HEK293T (cell line): ENCODE results near the gene SLC10A7.

ENCODE experiments used
- CTCF ChIA-PET: fragments of 350-600 bp; formaldehyde crosslinking; extraction: SDS; loops from one replicate; lab custom pipeline; 2021; ENCODE audit warnings: antibody characterized with exemption, inconsistent platforms; lab: Yijun Ruan, JAX
- POLR2A ChIA-PET: fragments of 350-600 bp; formaldehyde crosslinking; extraction: SDS; loops from one replicate; lab custom pipeline; 2020; ENCODE audit warnings: antibody characterized with exemption, inconsistent platforms; lab: Yijun Ruan, JAX
- DNase-seq: peaks from one replicate; pipeline ENCODE4 v3.0.0; 2012; ENCODE audit warnings: mixed read lengths; ENCODE audit errors: extremely low spot score
- ARNT ChIP-seq: fragments of 450-650 bp; IDR thresholded peaks from 2 replicates; pipeline ENCODE4 v1.6.1; 2017; ENCODE audit warnings: mild to moderate bottlenecking
- BHLHE40 ChIP-seq: fragments of 450-650 bp; IDR thresholded peaks from 2 replicates; pipeline ENCODE4 v1.6.1; 2016; ENCODE audit warnings: mild to moderate bottlenecking, moderate library complexity, borderline replicate concordance
- CTBP1 ChIP-seq: fragments of 450-650 bp; IDR thresholded peaks from 2 replicates; pipeline ENCODE4 v1.6.1; 2016; ENCODE audit warnings: borderline replicate concordance
- ELF4 ChIP-seq: fragments of 450-650 bp; IDR thresholded peaks from 2 replicates; pipeline ENCODE4 v1.6.1; 2017; ENCODE audit warnings: antibody characterized with exemption
- FOXA1 ChIP-seq: fragments of 450-650 bp; IDR thresholded peaks from 2 replicates; pipeline ENCODE4 v1.6.1; 2016; ENCODE audit warnings: mild to moderate bottlenecking
- FOXK2 ChIP-seq: fragments of 450-650 bp; IDR thresholded peaks from 2 replicates; pipeline ENCODE4 v1.6.1; 2016; ENCODE audit warnings: mild to moderate bottlenecking
- FOXM1 ChIP-seq: fragments of 450-650 bp; IDR thresholded peaks from 2 replicates; pipeline ENCODE4 v1.6.1; 2017; ENCODE audit warnings: mild to moderate bottlenecking, borderline replicate concordance
- HDGF ChIP-seq: fragments of 450-650 bp; IDR thresholded peaks from 2 replicates; pipeline ENCODE4 v1.6.1; 2017; ENCODE audit warnings: antibody characterized with exemption, borderline replicate concordance
- L3MBTL2 ChIP-seq: fragments of 450-650 bp; conservative IDR thresholded peaks from 2 replicates; pipeline ENCODE4 v1.6.1; 2016; ENCODE audit warnings: mild to moderate bottlenecking
- LEF1 ChIP-seq: fragments of 450-650 bp; IDR thresholded peaks from 2 replicates; pipeline ENCODE4 v1.6.1; 2017; ENCODE audit warnings: mild to moderate bottlenecking, borderline replicate concordance
- NFRKB ChIP-seq: fragments of 450-650 bp; IDR thresholded peaks from 2 replicates; pipeline ENCODE4 v1.6.1; 2016; ENCODE audit warnings: mild to moderate bottlenecking, moderate library complexity
- SP1 ChIP-seq: fragments of 450-650 bp; IDR thresholded peaks from 2 replicates; pipeline ENCODE4 v1.6.1; 2017
- SUZ12 ChIP-seq: fragments of 450-650 bp; IDR thresholded peaks from 2 replicates; pipeline ENCODE4 v1.6.1; 2016; ENCODE audit warnings: mild to moderate bottlenecking
- TARDBP ChIP-seq: fragments of 450-650 bp; IDR thresholded peaks from 2 replicates; pipeline ENCODE4 v1.6.1; 2016
- ZNF384 ChIP-seq: fragments of 450-650 bp; IDR thresholded peaks from 2 replicates; pipeline ENCODE4 v1.6.1; 2016
- TF ChIP-seq, protein P1 (sequence below): fragments of 450-650 bp; IDR thresholded peaks from 2 replicates; pipeline ENCODE4 v1.6.1; 2016

The SLC10A7 gene

GRCh38 chr4:146485968-146486367 is 35.8 kb downstream of the SLC10A7 start:
- ChIA-PET POLR2A (no interaction called here), CTCF (no interaction called here)
- TF ChIP-seq TARDBP (no peak), SP1 (no peak), BHLHE40 (no peak), L3MBTL2 (no peak), NFRKB (no peak), ZNF384 (no peak), HDGF (no peak), FOXM1 (no peak), FOXK2 (no peak), ARNT (no peak), CTBP1 (no peak), FOXA1 (no peak), LEF1 (no peak), SUZ12 (no peak), ELF4 (no peak)
- TF ChIP-seq, protein P1, sequence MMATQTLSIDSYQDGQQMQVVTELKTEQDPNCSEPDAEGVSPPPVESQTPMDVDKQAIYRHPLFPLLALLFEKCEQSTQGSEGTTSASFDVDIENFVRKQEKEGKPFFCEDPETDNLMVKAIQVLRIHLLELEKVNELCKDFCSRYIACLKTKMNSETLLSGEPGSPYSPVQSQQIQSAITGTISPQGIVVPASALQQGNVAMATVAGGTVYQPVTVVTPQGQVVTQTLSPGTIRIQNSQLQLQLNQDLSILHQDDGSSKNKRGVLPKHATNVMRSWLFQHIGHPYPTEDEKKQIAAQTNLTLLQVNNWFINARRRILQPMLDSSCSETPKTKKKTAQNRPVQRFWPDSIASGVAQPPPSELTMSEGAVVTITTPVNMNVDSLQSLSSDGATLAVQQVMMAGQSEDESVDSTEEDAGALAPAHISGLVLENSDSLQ, result no peak
- no peak for DNase-seq

GRCh38 chr4:146482788-146483187 is 39.0 kb downstream of the SLC10A7 start:
- no peak for DNase-seq
- CTCF ChIA-PET, result no interaction called here
- TF ChIP-seq ZNF384, result no peak
- TF ChIP-seq SUZ12, result no peak
- no peak for TF ChIP-seq NFRKB
- TF ChIP-seq ELF4, result no peak
- TF ChIP-seq LEF1, result no peak
- TF ChIP-seq HDGF, result no peak
- no peak for TF ChIP-seq BHLHE40
- TF ChIP-seq FOXK2, result no peak
- no peak for TF ChIP-seq FOXM1
- no peak for TF ChIP-seq TARDBP
- TF ChIP-seq SP1, result no peak
- TF ChIP-seq L3MBTL2, result no peak
- POLR2A ChIA-PET, result no interaction called here

DNA sequence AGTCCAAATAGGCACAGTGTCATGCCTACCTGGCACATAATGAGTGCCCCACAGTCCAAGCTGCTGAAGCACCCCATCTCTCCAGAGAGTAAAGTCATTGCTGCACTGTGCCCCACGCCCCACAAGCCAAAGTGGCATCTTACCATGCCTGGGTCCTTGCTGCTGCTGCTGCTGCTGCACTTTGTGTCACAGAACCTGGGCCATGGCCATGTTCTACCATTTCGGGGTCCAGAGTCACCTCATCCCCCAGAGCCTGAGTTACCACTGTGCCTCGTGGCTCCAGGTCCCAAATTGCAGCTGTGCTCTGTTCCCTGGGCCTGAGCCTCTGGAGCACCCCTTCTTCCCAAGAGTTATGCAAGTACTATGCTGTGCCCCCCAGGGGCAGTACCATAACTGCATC is 40.5 kb downstream of the SLC10A7 start:
- DNase-seq, result no peak
- TF ChIP-seq SP1, result no peak
- no peak for TF ChIP-seq ZNF384
- no peak for TF ChIP-seq BHLHE40
- TF ChIP-seq SUZ12, result no peak
- no peak for TF ChIP-seq FOXK2
- TF ChIP-seq L3MBTL2, result no peak
- TF ChIP-seq ELF4, result no peak
- no peak for TF ChIP-seq LEF1
- TF ChIP-seq, protein P1, result no peak
- no peak for TF ChIP-seq NFRKB
- no peak for TF ChIP-seq FOXA1
- TF ChIP-seq HDGF, result no peak
- TF ChIP-seq CTBP1, result no peak
- TF ChIP-seq FOXM1, result no peak
- no peak for TF ChIP-seq ARNT
- no peak for TF ChIP-seq TARDBP
- ChIA-PET POLR2A (no interaction called here), CTCF (no interaction called here)

DNA sequence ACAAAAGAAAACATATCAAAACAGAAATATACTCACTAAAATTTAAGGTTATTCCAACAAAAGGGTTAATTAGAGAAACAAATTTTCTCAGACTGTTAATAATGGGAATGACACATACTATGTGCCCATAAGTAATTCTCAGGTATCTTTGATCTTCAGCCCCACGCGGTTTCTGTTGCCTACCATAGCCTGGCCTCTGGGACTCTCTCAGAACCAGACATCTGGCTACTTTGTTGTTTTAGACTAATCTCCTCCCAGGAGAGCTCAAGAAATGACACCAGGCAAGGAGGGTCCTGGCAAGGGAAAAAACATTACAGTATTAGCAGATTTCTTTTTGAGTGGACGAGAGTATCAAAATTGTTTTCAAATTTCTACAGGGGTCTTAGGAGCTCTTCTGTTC is 43.7 kb downstream of the SLC10A7 start:
- CTCF ChIA-PET, result interaction anchor here (1.0 kb wide), 1 partner anchor 41 kb away, joined by 3 read pairs; no protein-coding TSS in a partner anchor
- DNase-seq, result no peak
- no peak for TF ChIP-seq ARNT
- TF ChIP-seq FOXM1, result no peak
- no peak for TF ChIP-seq CTBP1
- no peak for TF ChIP-seq BHLHE40
- no peak for TF ChIP-seq HDGF
- no peak for TF ChIP-seq FOXK2
- TF ChIP-seq, protein P1, result no peak
- TF ChIP-seq FOXA1, result no peak
- no peak for TF ChIP-seq SP1
- TF ChIP-seq ELF4, result no peak
- TF ChIP-seq NFRKB, result no peak
- TF ChIP-seq ZNF384, result no peak
- TF ChIP-seq LEF1, result no peak
- TF ChIP-seq SUZ12, result no peak
- no peak for TF ChIP-seq TARDBP
- no peak for TF ChIP-seq L3MBTL2
- POLR2A ChIA-PET, result no interaction called here

GRCh38 chr4:146477054-146477453 is 44.7 kb downstream of the SLC10A7 start:
- DNase-seq, result no peak
- ChIA-PET CTCF (interaction anchor here (0.7 kb wide), 1 partner anchor 43 kb away, joined by 5 read pairs; no protein-coding TSS in a partner anchor), POLR2A (interaction anchor here (0.7 kb wide), 1 partner anchor 45 kb away, joined by 4 read pairs; no protein-coding TSS in a partner anchor)
- TF ChIP-seq TARDBP (no peak), FOXA1 (no peak), ARNT (no peak), NFRKB (no peak), BHLHE40 (no peak), CTBP1 (no peak), HDGF (no peak), ZNF384 (no peak), SUZ12 (no peak), FOXM1 (no peak), ELF4 (no peak), FOXK2 (no peak)
- TF ChIP-seq, protein P1, result no peak
